ENCODE measurements around the gene LRRC73. TPM values are rescaled to one million over a fixed set of nuclear protein-coding genes. Genes with fewer than 3 reads are reported as not detected.

The LRRC73 gene
- total and polyA plus RNA-seq, 9 of the 15 experiments (the other 6 are each of a cell fraction or from before 2014, with no cell fraction given): 0.07 to 0.55 (median 0.16) TPM; not detected in 3

GRCh38 chr6:43516697-43517504 is 6.8 kb upstream of the LRRC73 start, which contains the start of the genes POLR1C and YIPF3 (continued):
- TF ChIP-seq CHD7 (IDR thresholded peaks at IDR 0.05; ENCODE audit: low read depth, low read length) (no peak), GMEB1 (CRISPR knock-in tag; IDR thresholded peaks at IDR 0.05) (no peak), SMARCB1 (IDR thresholded peaks at IDR 0.05; ENCODE audit: insufficient read length, low read depth) (no peak), E2F1 (CRISPR knock-in tag; IDR thresholded peaks at IDR 0.05) (peak; percentile 63), HSF4 (CRISPR knock-in tag; IDR thresholded peaks at IDR 0.05; ENCODE audit: borderline replicate concordance) (no peak), PHF20 (IDR thresholded peaks at IDR 0.05; ENCODE audit: partially characterized antibody) (peak; percentile 94), CBX1 (IDR thresholded peaks at IDR 0.05; ENCODE audit: low read depth) (peak; percentile 30; the same call in 1 of the 2 replicates), SMARCE1 (IDR thresholded peaks at IDR 0.05) (0 out of 2 replicates have a peak, but pooled peaks have one; percentile 28), GATAD2A (IDR thresholded peaks at IDR 0.05) (no peak), BMI1 (IDR thresholded peaks at IDR 0.05; ENCODE audit: low read length) (peak; percentile 95), NFATC3 (IDR thresholded peaks at IDR 0.05) (no peak), PURB (CRISPR knock-in tag; IDR thresholded peaks at IDR 0.05; ENCODE audit: low read depth) (no peak), ZNF197 (CRISPR knock-in tag; IDR thresholded peaks at IDR 0.05; ENCODE audit: low read depth) (no peak)

Measured in K562 (cell line).